H1 (cell line): ENCODE measurements around the gene NMRK2. TPM values are rescaled to one million over a fixed set of nuclear protein-coding genes. Genes with fewer than 3 reads are reported as not detected.

Experiments used
- CTCF ChIA-PET: fragments of 300-600 bp; sonication (Branson Sonifier 250); formaldehyde crosslinking; loops from one replicate; lab custom pipeline; 2021; ENCODE audit not compliant: partially characterized antibody; lab: Charles Lee
- POLR2A ChIA-PET: fragments of 300-600 bp; sonication (Branson Sonifier 250); formaldehyde crosslinking; loops from one replicate; lab custom pipeline; 2021; ENCODE audit warnings: inconsistent platforms; ENCODE audit not compliant: partially characterized antibody; lab: Charles Lee
- DNase-seq, 2 experiments: peaks; one replicate each; pipeline versions ENCODE4 v3.0.0 to v3.0.0-alpha.2; 2010 to 2022; ENCODE audit warnings: low spot score in 2 of 2, low read depth in 1 of 2, mixed read lengths in 1 of 2
- FAIRE-seq: peaks from 2 replicates; lab custom pipeline; 2011; peaks lifted over from hg19 to GRCh38; lab: Jason Lieb, UNC
- H2AFZ ChIP-seq: 2 replicates; pipeline ENCODE4 v1.8.1; 2012; ENCODE audit warnings: low read length, inconsistent platforms
- H2AK5ac ChIP-seq: 2 replicates; pipeline ENCODE4 v1.6.1; 2013; ENCODE audit warnings: low read depth, low read length
- H2BK120ac ChIP-seq: replicated peaks from 2 replicates; pipeline ENCODE3; 2013; ENCODE audit warnings: low read depth, low read length, inconsistent platforms
- H2BK12ac ChIP-seq: 2 replicates; pipeline ENCODE4 v1.6.1; 2013; ENCODE audit warnings: low read depth, low read length
- H2BK15ac ChIP-seq: 2 replicates; pipeline ENCODE4 v1.6.1; 2013; ENCODE audit warnings: low read length
- H2BK20ac ChIP-seq: 2 replicates; pipeline ENCODE4 v1.6.1; 2013; ENCODE audit warnings: low read length
- H2BK5ac ChIP-seq: 2 replicates; pipeline ENCODE4 v1.6.1; 2013; ENCODE audit warnings: low read depth, low read length
- H3K14ac ChIP-seq: 2 replicates; pipeline ENCODE4 v1.6.1; 2013; ENCODE audit warnings: inconsistent platforms; ENCODE audit not compliant: insufficient read length
- H3K18ac ChIP-seq: 2 replicates; pipeline ENCODE4 v1.6.1; 2013; ENCODE audit warnings: low read length; ENCODE audit errors: extremely low read depth
- H3K23ac ChIP-seq: 2 replicates; pipeline ENCODE4 v1.6.1; 2013; ENCODE audit warnings: inconsistent platforms; ENCODE audit not compliant: insufficient read length
- H3K23me2 ChIP-seq: 2 replicates; pipeline ENCODE4 v1.6.1; 2013; ENCODE audit warnings: low read depth, low read length
- H3K27ac ChIP-seq: 2 replicates; pipeline ENCODE4 v1.6.1; 2011; ENCODE audit warnings: low read depth, low read length, inconsistent platforms
- H3K27me3 ChIP-seq, 4 experiments: replicated peaks in 1 of 4; 1 replicate in 1 of 4; 2 replicates in 3 of 4; pipeline versions ENCODE4 v1.6.1 to v1.8.1; 2011 to 2013; ENCODE audit warnings: low read length in 3 of 4, mild to moderate bottlenecking in 3 of 4, inconsistent platforms in 2 of 4, mixed read lengths in 2 of 4, moderate library complexity in 1 of 4; ENCODE audit not compliant: control insufficient read depth in 3 of 4, insufficient read depth in 3 of 4; ENCODE audit errors: extremely low read depth in 1 of 4
- H3K36me3 ChIP-seq, 4 experiments: 2 replicates each; pipeline versions ENCODE4 v1.6.1 to v1.8.1; 2011 to 2013; ENCODE audit warnings: mild to moderate bottlenecking in 4 of 4, low read length in 3 of 4, moderate library complexity in 2 of 4, control low read depth in 1 of 4, inconsistent platforms in 1 of 4; ENCODE audit not compliant: insufficient read depth in 4 of 4, control insufficient read depth in 2 of 4
- H3K4ac ChIP-seq: replicated peaks from 2 replicates; pipeline ENCODE3; 2013; ENCODE audit warnings: low read length, low read depth, mixed read lengths, inconsistent platforms; ENCODE audit not compliant: insufficient read length
- H3K4me1 ChIP-seq, 4 experiments: replicated peaks in 1 of 4; 1 replicate in 1 of 4; 2 replicates in 3 of 4; pipeline versions ENCODE4 v1.6.1 to v1.8.1; 2011 to 2013; ENCODE audit warnings: low read length in 3 of 4, inconsistent platforms in 2 of 4, mixed read lengths in 1 of 4; ENCODE audit not compliant: insufficient read depth in 4 of 4, control insufficient read depth in 3 of 4
- H3K4me2 ChIP-seq, 2 experiments: 2 replicates each; pipeline versions ENCODE4 v1.6.1 to v1.8.1; 2011 to 2013; ENCODE audit warnings: low read depth in 2 of 2, low read length in 2 of 2, control low read depth in 1 of 2, inconsistent platforms in 1 of 2, mild to moderate bottlenecking in 1 of 2; ENCODE audit not compliant: insufficient read depth in 1 of 2
- H3K4me3 ChIP-seq, 4 experiments: fragments of 200-600, 300-600 bp in 1 of 4; sonication (generic), shearing (Covaris generic), sonication (Bioruptor Twin) in 1 of 4; 2 replicates each; pipeline versions ENCODE4 v1.5.1 to v1.8.1; 2011 to 2016; ENCODE audit warnings: low read length in 4 of 4, low read depth in 3 of 4, control low read depth in 2 of 4, inconsistent platforms in 2 of 4, mild to moderate bottlenecking in 2 of 4, mixed read lengths in 1 of 4, moderate library complexity in 1 of 4; ENCODE audit not compliant: insufficient read depth in 2 of 4; ENCODE audit errors: extremely low read depth in 1 of 4
- H3K56ac ChIP-seq: replicated peaks from 2 replicates; pipeline ENCODE3; 2013; ENCODE audit warnings: low read depth, mild to moderate bottlenecking, mixed read lengths, low read length, inconsistent platforms; ENCODE audit not compliant: insufficient read length
- H3K79me1 ChIP-seq: 2 replicates; pipeline ENCODE4 v1.6.1; 2013; ENCODE audit warnings: low read depth, low read length, control low read depth
- H3K79me2 ChIP-seq, 2 experiments: 2 replicates each; pipeline versions ENCODE4 v1.6.1 to v1.8.1; 2012 to 2013; ENCODE audit warnings: low read length in 2 of 2, mild to moderate bottlenecking in 2 of 2, inconsistent platforms in 1 of 2; ENCODE audit not compliant: insufficient read depth in 2 of 2, control insufficient read depth in 1 of 2
- H3K9ac ChIP-seq, 4 experiments: replicated peaks in 1 of 4; 1 replicate in 1 of 4; 2 replicates in 3 of 4; pipeline versions ENCODE4 v1.6.1 to v1.8.1; 2011 to 2013; ENCODE audit warnings: low read depth in 3 of 4, low read length in 3 of 4, control low read depth in 2 of 4, mild to moderate bottlenecking in 2 of 4, moderate library complexity in 2 of 4, inconsistent platforms in 1 of 4; ENCODE audit errors: extremely low read depth in 1 of 4
- H3K9me3 ChIP-seq, 2 experiments: 2 replicates each; pipeline versions ENCODE4 v1.6.1 to v1.8.1; 2012 to 2013; ENCODE audit warnings: mild to moderate bottlenecking in 2 of 2, moderate library complexity in 2 of 2, control low read depth in 1 of 2, inconsistent platforms in 1 of 2, low read depth in 1 of 2, low read length in 1 of 2, mixed read lengths in 1 of 2; ENCODE audit not compliant: insufficient read depth in 2 of 2
- H4K20me1 ChIP-seq, 2 experiments: replicated peaks in 1 of 2; 2 replicates each; pipeline versions ENCODE3 to v1.8.1; 2011 to 2013; ENCODE audit warnings: inconsistent platforms in 2 of 2, low read length in 2 of 2, mild to moderate bottlenecking in 1 of 2; ENCODE audit not compliant: insufficient read depth in 2 of 2, control insufficient read depth in 1 of 2
- H4K5ac ChIP-seq: 2 replicates; pipeline ENCODE4 v1.6.1; 2013; ENCODE audit warnings: low read length, low read depth, mixed read lengths, inconsistent platforms; ENCODE audit not compliant: insufficient read length
- H4K8ac ChIP-seq: 2 replicates; pipeline ENCODE4 v1.8.0; 2013; ENCODE audit warnings: mild to moderate bottlenecking, moderate library complexity, low read length, inconsistent platforms; ENCODE audit not compliant: insufficient read depth; ENCODE audit errors: extremely low read depth
- H4K91ac ChIP-seq: replicated peaks from 2 replicates; pipeline ENCODE3; 2013; ENCODE audit warnings: low read length, mixed read lengths, inconsistent platforms; ENCODE audit not compliant: insufficient read length
- ATF2 ChIP-seq: IDR thresholded peaks from 2 replicates; pipeline ENCODE4 v1.6.1; 2012; ENCODE audit warnings: low read length, inconsistent platforms
- ATF3 ChIP-seq: IDR thresholded peaks from 2 replicates; pipeline ENCODE4 v1.6.1; 2011; ENCODE audit warnings: low read depth, mild to moderate bottlenecking, low read length; ENCODE audit not compliant: insufficient read depth
- CBX8 ChIP-seq: fragments of 300-800, 300-1000 bp; sonication (generic); IDR thresholded peaks from 2 replicates; pipeline ENCODE4 v1.7.1; 2016; ENCODE audit warnings: low read depth, low read length, borderline replicate concordance
- CREB1 ChIP-seq: IDR thresholded peaks from 2 replicates; pipeline ENCODE4 v1.6.1; 2012; ENCODE audit warnings: inconsistent platforms
- PHF8 ChIP-seq: fragments of 200-600 bp; sonication (generic); conservative IDR thresholded peaks from 2 replicates; pipeline ENCODE4 v1.7.1; 2012; ENCODE audit warnings: low read depth, mild to moderate bottlenecking, inconsistent platforms, low read length, moderate library complexity
- SP4 ChIP-seq: IDR thresholded peaks from 2 replicates; pipeline ENCODE4 v1.6.1; 2012; ENCODE audit warnings: low read length, inconsistent platforms
- TAF7 ChIP-seq: optimal IDR thresholded peaks from 2 replicates; pipeline ENCODE3; 2011; ENCODE audit warnings: low read depth, mild to moderate bottlenecking, inconsistent platforms, low read length, moderate library complexity, borderline replicate concordance
- WGBS, 2 experiments: shearing (Covaris generic) in 1 of 2; methylation state at CpG; one replicate each; pipeline versions ENCODE4 v1.1.6 to v1.1.7; 2013 to 2015; ENCODE audit warnings: low lambda C conversion rate in 2 of 2, mixed read lengths in 2 of 2, inconsistent platforms in 1 of 2, low coverage in 1 of 2, missing lambda C conversion rate in 1 of 2; ENCODE audit not compliant: insufficient replicate concordance in 2 of 2, insufficient coverage in 1 of 2, insufficient read length in 1 of 2; ENCODE audit errors: extremely low coverage in 1 of 2, missing lambda C conversion rate in 1 of 2; 5-methylcytosine and 5-hydroxymethylcytosine counted together
- polyA plus RNA-seq, 7 experiments: library from polyadenylated mRNA; depleted of rRNA in 3 of 7; stranded (reverse) in 5 of 7; unstranded in 2 of 7; fragments of >200 nt in 5 of 7; fragments of 200-250 nt in 2 of 7; gene quantifications; 1 replicate in 5 of 7; 2 replicates in 1 of 7; 4 replicates in 1 of 7; pipeline versions ENCODE4 v1.2.1 to v1.2.3, GENCODE V29; 2011 to 2013; ENCODE audit warnings: missing spikeins in 2 of 7, mixed read lengths in 2 of 7
- total RNA-seq: library from RNA; stranded (reverse); fragmentation: NEBNext Ultra II Directional; extraction: Animal tissue kit (Norgen Biotek cat#: 25700); gene quantifications from 2 replicates; pipeline ENCODE4 v1.2.1, GENCODE V29; 2021

The NMRK2 gene
- total and polyA plus RNA-seq, 2 of the 8 experiments (the other 6 are each of a cell fraction or from before 2014, with no cell fraction given) = 87.4 to 206 TPM

GRCh38 chr19:3893509-3894179, 39.2 kb upstream of the NMRK2 start:
- no peak overlapping the region for H3K56ac ChIP-seq
- 91% methylated on average over 11 of the region's 12 CpGs; no CpG with 5 or more reads in 1 of the 2 experiments for WGBS, 2 experiments
- H2BK5ac ChIP-seq = no peak overlapping the region
- H2BK120ac ChIP-seq = no peak overlapping the region
- no peak overlapping the region for H4K8ac ChIP-seq
- peaks cover 0 to 2% of the 10 kb centered on the region in 2 experiments for H4K20me1 ChIP-seq
- H3K4me2 ChIP-seq = no peak overlapping the region
- H4K5ac ChIP-seq = no peak overlapping the region
- DNase-seq (no peak), FAIRE-seq (no peak)
- H2BK15ac ChIP-seq = no peak overlapping the region
- no peak overlapping the region for H4K91ac ChIP-seq
- no peak overlapping the region for H2AK5ac ChIP-seq
- H3K36me3 ChIP-seq = peaks cover 3 to 12% (median 9%) of the 10 kb centered on the region in 4 experiments; a peak in 7 of 8 replicates
- no peak overlapping the region for H3K9ac ChIP-seq
- no peak overlapping the region for H3K27ac ChIP-seq
- H3K18ac ChIP-seq = no peak overlapping the region
- TF ChIP-seq ATF3 (no peak), PHF8 (no peak), TAF7 (no peak), CREB1 (no peak), CBX8 (no peak), SP4 (no peak), ATF2 (no peak)
- H2BK20ac ChIP-seq = no peak overlapping the region
- no peak overlapping the region for H3K14ac ChIP-seq
- no peak overlapping the region for H3K23ac ChIP-seq
- H3K27me3 ChIP-seq = no peaks in the 10 kb centered on the region
- no peaks in the 10 kb centered on the region for H3K4me1 ChIP-seq
- ChIA-PET POLR2A (no interaction called here), CTCF (interaction anchor here (0.5 to 1.9 kb wide), 4 partner anchors 46 to 1013 kb away, joined by 3 to 9 read pairs (median 3); no protein-coding TSS in a partner anchor)
- H2BK12ac ChIP-seq = no peak overlapping the region
- H3K4ac ChIP-seq = no peak overlapping the region
- H3K9me3 ChIP-seq = peaks cover 7% of the 10 kb centered on the region in 2 experiments; a peak in 3 of 4 replicates
- H3K4me3 ChIP-seq = no peak overlapping the region
- H3K79me1 ChIP-seq = no peaks in the 10 kb centered on the region
- H3K79me2 ChIP-seq = no peaks in the 10 kb centered on the region
- no peaks in the 10 kb centered on the region for H3K23me2 ChIP-seq
- H2AFZ ChIP-seq = no peak overlapping the region
